ENCODE measurements around the gene NOTCH3.

NOTCH3 gene

GRCh38 chr19:15200553-15201364 lies at the start of gene NOTCH3:
TSS of gene NOTCH3 (minus strand) at chr19:15200995. CDS start at chr19:15200905, 90 bp downstream.
- no peak for DNase-seq

GRCh38 chr19:15250640-15250993 lies 49.8 kb upstream of the NOTCH3 start:
- no peak for DNase-seq

- no peak for DNase-seq
Measured at GRCh38 chr19:15249972-15250639, 49.3 kb upstream of the NOTCH3 start.

GRCh38 chr19:15249528-15249874 lies 48.7 kb upstream of the NOTCH3 start:
- DNase-seq: no peak

GRCh38 chr19:15248648-15249527 lies 48.1 kb upstream of the NOTCH3 start:
- DNase-seq: peak; percentile 56

- DNase-seq: no peak
Measured at GRCh38 chr19:15248106-15248505, 47.3 kb upstream of the NOTCH3 start.

GRCh38 chr19:15247107-15248014 lies 46.6 kb upstream of the NOTCH3 start:
- no peak for DNase-seq

GRCh38 chr19:15246198-15246481 lies 45.3 kb upstream of the NOTCH3 start:
- DNase-seq: no peak

GRCh38 chr19:15245370-15246197 lies 44.8 kb upstream of the NOTCH3 start:
- no peak for DNase-seq

- DNase-seq: no peak
Measured at GRCh38 chr19:15244808-15245207, 44.0 kb upstream of the NOTCH3 start.

- no peak for DNase-seq
Measured at GRCh38 chr19:15244106-15244803, 43.5 kb upstream of the NOTCH3 start.

- no peak for DNase-seq
Measured at GRCh38 chr19:15243236-15243957, 42.6 kb upstream of the NOTCH3 start.

- DNase-seq: no peak
Measured at GRCh38 chr19:15241259-15241910, 40.6 kb upstream of the NOTCH3 start.

GRCh38 chr19:15240515-15240914 lies 39.7 kb upstream of the NOTCH3 start:
- no peak for DNase-seq

GRCh38 chr19:15239337-15239949 lies 38.6 kb upstream of the NOTCH3 start:
- no peak for DNase-seq

- no peak for DNase-seq
Measured at GRCh38 chr19:15238639-15239155, 37.9 kb upstream of the NOTCH3 start.

- no peak for DNase-seq
Measured at GRCh38 chr19:15237759-15238638, 37.2 kb upstream of the NOTCH3 start.

- no peak for DNase-seq
Measured at GRCh38 chr19:15236886-15237285, 36.1 kb upstream of the NOTCH3 start.

Data from GOT3 (cell line).